ENCODE results near the gene SERPIND1.

DNA sequence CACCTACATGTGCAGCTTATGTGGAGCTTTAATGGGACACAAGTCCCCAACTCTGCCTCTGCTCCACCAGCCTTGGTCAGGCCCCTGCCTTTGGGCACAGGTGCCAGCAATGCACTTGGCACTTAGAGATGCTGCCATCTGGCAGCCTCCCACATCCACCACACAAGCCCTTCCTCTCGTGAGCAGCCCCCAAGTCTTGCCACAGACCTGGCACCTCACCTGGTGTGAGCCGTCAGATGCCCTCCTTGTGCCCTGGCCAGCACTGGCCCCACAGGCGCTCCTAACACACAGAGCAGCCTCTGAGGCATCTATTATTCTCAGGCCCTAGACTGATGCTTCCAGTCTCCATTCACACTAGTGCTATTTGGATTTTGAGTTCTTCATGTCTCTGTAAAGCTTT, 24.5 kb upstream of the SERPIND1 start:
- TF ChIP-seq CTCF (IDR thresholded peaks at IDR 0.05) = no peak
- no peak for TF ChIP-seq POLR2A (IDR thresholded peaks at IDR 0.05; ENCODE audit: low read depth)

Data from esophagus muscularis mucosa (tissue), 3 donors.